Measurements from ENCODE around the gene LIN37.

The LIN37 gene

GRCh38 chr19:35776102-35776788 is 27.9 kb downstream of the LIN37 start:
- no peak for DNase-seq

DNA sequence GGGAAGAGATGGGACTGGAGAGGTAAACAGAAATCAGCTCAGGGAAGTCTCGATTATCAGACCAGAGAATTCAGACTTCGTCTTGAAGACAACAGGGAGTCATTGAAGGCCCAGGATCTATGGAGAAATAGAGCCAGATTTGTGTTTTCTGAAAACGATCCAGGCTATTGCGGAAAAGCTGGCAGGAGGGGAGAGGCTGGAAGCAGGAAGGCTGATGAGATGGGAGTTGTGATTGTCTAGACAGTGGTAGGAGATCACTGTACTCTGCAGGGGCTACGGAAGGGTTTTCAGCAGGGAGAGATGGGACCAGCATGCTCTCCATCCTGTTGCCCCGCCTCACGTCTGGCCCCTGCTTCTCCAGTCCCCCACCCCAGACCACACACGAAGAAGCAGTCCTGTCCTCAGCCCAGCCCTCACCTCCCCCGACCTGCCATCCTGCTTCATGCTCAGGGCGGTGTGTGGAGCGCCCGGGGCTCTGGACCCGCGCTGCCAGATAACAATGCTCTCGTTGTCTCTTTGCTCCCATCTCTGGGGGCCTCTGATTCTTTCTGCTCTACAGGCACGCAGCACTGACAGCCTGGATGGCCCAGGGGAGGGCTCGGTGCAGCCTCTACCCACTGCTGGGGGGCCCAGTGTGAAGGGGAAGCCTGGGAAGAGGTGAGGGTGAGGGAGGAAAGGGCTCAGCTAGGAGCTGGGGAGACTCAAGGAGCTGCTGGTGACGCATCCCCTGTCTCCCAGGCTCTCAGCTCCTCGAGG is 28.9 kb downstream of the LIN37 start:
- no peak for DNase-seq

DNA sequence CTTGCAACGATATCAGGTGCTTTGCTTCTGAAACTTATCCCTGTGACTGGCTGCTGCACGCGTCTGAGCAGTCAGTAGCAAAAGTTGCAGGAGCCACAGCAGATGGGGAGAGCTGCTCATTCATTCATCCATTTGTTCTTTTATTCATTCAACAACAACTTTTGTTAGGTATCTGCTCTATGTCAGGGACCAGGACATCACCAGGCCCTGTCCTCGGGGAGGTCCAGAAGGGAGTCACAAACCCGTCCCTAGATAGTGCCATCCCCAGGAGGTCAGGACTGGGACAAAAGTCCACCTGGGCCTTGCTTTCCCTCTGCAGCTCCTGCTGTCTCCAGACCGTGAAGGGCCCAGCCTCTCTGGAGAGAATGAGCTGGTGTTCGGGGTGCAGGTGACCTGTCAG is 29.6 kb downstream of the LIN37 start:
- DNase-seq: no peak

DNA sequence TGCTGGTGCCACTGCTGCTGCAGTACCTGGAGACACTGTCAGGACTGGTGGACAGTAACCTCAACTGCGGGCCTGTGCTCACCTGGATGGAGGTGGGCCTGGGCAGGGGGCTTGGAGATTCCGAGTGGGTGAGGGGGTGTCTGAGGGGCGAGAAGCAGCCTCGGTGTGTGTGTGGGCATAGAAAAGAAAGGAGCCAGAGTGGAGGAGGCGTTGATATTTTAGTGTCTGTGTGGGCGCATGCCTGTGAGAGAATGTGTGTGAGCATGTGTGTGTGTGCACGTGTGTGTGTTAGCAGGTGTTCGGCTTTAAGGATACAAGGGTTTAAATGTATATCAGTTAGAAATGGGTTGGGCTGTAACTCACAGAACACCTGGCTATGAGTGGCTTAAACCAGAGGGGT is 30.7 kb downstream of the LIN37 start:
- DNase-seq: no peak

DNA sequence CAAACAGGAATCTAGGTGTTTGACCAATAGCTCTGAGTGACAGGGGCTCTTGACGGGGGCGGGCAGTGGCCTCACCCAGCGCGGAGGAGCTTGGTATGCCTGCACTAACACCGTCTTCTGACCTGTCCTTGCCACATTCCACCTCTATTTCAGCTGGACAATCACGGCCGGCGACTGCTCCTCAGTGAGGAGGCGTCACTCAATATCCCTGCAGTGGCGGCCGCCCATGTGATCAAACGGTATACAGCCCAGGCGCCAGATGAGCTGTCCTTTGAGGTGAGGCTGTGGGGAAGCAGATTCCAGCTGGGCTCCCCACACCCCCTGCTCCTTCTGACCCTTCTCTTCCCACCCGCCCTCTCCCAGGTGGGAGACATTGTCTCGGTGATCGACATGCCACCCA is 31.7 kb downstream of the LIN37 start:
- DNase-seq: no peak

GRCh38 chr19:35780717-35781116 is 32.3 kb downstream of the LIN37 start:
- no peak for DNase-seq

DNA sequence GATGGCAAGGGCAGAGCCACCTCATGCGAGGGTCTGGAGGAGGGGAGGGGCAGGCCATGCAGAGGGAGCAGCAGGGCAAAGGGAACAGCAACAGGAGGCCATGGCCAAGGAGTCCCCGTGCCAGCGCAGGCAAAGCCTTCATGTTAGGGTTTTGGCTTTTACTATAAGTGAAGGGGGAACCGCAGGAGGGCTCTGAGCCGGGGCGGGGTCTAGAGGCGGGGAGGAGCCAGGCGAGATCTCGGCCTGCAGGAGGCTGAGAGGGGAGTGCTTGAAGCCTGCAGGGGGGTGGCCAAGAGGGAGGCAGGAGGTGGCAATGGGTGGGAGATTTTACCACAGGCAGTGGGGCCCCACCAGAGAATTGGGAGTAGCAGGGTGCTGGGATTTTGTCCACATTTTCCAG is 33.3 kb downstream of the LIN37 start:
- DNase-seq: no peak

GRCh38 chr19:35782589-35782988 is 34.2 kb downstream of the LIN37 start:
- no peak for DNase-seq

DNA sequence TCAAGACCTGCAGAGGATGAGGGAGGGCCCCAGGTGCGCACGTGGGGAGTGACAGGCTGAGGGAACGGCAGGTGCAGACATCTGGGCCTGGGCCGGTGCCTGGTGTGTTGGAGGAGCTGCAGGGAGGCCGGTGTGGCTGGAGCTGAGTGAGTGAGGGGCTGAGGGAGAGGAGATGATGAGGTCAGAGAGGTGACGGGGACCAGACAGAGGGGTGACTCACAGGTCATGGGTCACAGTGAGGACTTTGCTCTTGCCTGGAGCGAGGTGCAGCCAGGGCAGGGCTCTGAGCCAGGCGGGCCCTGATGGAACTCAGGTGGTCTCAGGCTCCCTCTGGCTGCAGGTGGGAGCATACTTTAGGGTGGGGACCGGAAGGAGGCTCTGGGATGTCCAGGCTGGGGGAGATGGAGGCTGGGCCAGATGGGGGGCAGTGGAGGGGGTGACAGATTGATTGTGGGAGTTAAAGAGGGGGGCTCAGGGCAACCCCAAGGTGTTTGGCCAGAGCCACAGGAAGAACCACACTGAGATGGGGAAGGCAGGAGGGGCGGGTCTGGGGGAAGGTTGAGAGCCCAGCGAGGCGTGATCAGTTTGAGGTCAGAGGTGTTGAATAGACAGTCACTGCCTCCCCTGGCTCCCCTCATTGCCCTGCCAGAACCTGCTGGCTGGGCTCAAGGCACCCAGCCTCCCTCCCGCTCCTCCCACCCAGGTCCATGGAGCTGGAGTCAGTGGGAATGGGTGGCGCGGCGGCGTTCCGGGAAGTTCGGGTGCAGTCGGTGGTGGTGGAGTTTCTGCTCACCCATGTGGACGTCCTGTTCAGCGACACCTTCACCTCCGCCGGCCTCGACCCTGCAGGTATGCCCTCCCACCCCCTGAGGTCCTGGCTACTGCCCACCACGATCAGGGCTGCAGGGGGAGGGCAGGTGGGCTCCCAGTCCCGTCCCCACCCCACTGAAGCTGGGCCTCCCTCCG is 35.4 kb downstream of the LIN37 start:
- no peak for DNase-seq

GRCh38 chr19:35784503-35785338 is 36.3 kb downstream of the LIN37 start:
- DNase-seq: no peak

GRCh38 chr19:35785339-35785627 is 36.9 kb downstream of the LIN37 start:
- no peak for DNase-seq

- no peak for DNase-seq
Measured at GRCh38 chr19:35786299-35787160, 38.2 kb downstream of the LIN37 start.

DNA sequence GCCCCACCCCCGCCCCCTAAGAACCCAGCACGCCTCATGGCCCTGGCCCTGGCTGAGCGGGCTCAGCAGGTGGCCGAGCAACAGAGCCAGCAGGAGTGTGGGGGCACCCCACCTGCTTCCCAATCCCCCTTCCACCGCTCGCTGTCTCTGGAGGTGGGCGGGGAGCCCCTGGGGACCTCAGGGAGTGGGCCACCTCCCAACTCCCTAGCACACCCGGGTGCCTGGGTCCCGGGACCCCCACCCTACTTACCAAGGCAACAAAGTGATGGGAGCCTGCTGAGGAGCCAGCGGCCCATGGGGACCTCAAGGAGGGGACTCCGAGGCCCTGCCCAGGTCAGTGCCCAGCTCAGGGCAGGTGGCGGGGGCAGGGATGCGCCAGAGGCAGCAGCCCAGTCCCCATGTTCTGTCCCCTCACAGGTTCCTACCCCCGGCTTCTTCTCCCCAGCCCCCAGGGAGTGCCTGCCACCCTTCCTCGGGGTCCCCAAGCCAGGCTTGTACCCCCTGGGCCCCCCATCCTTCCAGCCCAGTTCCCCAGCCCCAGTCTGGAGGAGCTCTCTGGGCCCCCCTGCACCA is 38.9 kb downstream of the LIN37 start:
- no peak for DNase-seq

- DNase-seq: no peak
Measured at GRCh38 chr19:35788205-35788960, 40.0 kb downstream of the LIN37 start.

GRCh38 chr19:35789195-35789977 is 41.0 kb downstream of the LIN37 start:
- no peak for DNase-seq

DNA sequence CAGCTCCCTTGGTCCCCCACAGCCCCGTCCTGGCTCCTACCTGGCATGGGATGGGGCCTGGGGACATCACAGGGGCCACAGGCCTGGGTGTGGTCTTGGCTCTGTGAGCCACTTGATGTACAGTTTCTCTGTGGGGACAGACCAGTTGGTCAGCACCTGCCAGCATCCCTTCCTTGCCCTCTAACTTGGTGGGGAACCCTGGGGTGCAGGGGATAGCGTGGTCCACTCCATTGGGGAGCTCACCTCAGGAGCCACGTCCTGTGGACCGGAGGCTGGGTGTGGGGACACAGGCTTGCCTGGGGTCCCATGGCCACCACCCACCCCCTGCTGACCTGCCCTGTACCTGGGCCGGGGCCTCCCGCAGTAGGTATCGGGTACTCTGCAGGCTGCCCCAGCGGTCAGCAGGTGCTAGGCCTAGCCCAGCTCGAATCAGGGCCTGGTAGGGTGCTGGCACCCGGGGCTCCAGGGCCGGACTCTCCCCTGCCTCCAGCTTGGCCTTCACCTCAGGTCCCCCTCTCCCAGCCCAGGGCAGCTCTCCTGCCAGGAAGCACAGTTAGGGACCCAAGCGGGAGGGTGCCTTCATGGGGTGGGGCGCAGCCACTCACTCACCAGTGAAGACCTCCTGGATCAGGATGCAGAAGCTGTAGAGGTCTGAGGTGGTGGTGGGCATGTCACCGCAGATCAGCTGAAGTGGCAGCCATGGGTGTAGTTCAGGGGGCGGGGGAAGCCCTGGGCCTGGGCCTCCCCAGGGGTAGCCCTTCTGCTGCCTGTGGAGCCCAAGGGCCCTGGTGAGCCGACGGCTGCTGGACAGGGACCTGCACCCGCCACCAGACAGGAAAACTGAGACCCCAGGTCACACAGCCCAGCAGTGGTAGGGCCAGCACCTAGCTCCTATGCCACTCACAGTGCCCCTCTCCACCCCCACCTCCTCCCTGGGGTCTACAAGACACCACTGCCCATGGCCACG is 41.9 kb downstream of the LIN37 start:
- no peak for DNase-seq

- no peak for DNase-seq
Measured at GRCh38 chr19:35790981-35791813, 42.8 kb downstream of the LIN37 start.
